Glutamatergic neuron (in vitro differentiated cells): ENCODE measurements around the gene FHOD3. TPM values are rescaled to one million over a fixed set of nuclear protein-coding genes. Genes with fewer than 3 reads are reported as not detected.

Source experiments
- DNase-seq: peaks from one replicate; pipeline ENCODE4 v3.0.0; 2022
- H3K27ac Mint-ChIP-seq: one replicate; pipeline ENCODE4 v1.8.0; 2020; ENCODE audit warnings: mild to moderate bottlenecking, mixed read lengths, inconsistent platforms; ENCODE audit not compliant: unreplicated experiment
- H3K27me3 Mint-ChIP-seq: one replicate; pipeline ENCODE4 v1.8.0; 2020; ENCODE audit warnings: mild to moderate bottlenecking, moderate library complexity, mixed read lengths, inconsistent platforms; ENCODE audit not compliant: unreplicated experiment
- H3K36me3 Mint-ChIP-seq: one replicate; pipeline ENCODE4 v1.8.0; 2020; ENCODE audit warnings: mild to moderate bottlenecking, mixed read lengths, inconsistent platforms; ENCODE audit not compliant: unreplicated experiment
- H3K4me1 Mint-ChIP-seq: one replicate; pipeline ENCODE4 v1.8.0; 2020; ENCODE audit warnings: mild to moderate bottlenecking, low read depth, mixed read lengths, inconsistent platforms; ENCODE audit not compliant: unreplicated experiment
- H3K4me3 Mint-ChIP-seq: one replicate; pipeline ENCODE4 v1.8.0; 2020; ENCODE audit warnings: mild to moderate bottlenecking, mixed read lengths, inconsistent platforms; ENCODE audit not compliant: unreplicated experiment
- H3K9me3 Mint-ChIP-seq: one replicate; pipeline ENCODE4 v1.8.0; 2020; ENCODE audit warnings: mild to moderate bottlenecking, moderate library complexity, mixed read lengths, inconsistent platforms; ENCODE audit not compliant: unreplicated experiment
- total RNA-seq: library from RNA; stranded (reverse); fragmentation: NEBNext Ultra II Directional; extraction: Animal tissue kit (Norgen Biotek cat#: 25700); gene quantifications from one replicate; pipeline ENCODE4 v1.2.1, GENCODE V29; 2021; ENCODE audit not compliant: unreplicated experiment
- TF ChIP-seq, protein P1 (sequence below): fragments of 200-600 bp; sonication (generic); IDR thresholded peaks from one replicate; pipeline ENCODE4 v1.5.0; 2021; ENCODE audit not compliant: partially characterized antibody, unreplicated experiment

Gene FHOD3
- total RNA-seq, 1 donor from 2014 or later = 21.2 TPM

DNA sequence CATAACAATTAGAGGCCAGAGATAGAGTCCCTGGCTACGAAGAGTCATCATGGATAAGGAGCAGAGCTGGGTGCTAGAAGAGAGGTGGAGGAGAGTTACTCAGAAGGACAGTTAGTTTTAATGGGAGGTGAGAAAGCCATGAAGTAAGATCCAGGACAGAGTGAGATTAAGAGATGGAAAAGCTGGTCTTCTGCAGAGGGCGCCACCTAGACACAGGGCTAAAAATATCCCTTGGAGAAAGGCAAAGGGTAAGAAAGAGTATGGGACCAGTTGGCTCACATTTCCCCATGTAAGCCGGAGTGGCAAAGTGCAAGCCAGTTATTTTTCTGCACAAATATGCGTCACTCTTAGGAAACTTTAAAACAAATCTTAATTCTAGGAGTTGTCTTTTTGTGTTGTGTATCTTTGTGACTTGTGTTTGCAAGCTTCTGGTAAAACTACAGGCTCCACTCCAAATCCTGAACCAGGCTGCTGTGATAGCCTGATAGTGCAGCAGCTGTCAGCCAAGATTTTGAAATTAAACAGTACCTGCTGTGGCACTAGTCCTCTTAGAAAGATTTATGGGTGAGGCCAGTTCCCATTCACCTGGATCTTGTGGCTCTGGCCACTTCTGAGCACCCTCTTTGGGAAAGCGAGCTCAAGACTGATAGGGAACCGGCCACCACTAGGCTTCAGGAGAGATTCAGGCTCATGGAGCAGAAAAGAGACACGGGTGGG is 327.1 kb downstream of the FHOD3 start:
- TF ChIP-seq, protein P1, sequence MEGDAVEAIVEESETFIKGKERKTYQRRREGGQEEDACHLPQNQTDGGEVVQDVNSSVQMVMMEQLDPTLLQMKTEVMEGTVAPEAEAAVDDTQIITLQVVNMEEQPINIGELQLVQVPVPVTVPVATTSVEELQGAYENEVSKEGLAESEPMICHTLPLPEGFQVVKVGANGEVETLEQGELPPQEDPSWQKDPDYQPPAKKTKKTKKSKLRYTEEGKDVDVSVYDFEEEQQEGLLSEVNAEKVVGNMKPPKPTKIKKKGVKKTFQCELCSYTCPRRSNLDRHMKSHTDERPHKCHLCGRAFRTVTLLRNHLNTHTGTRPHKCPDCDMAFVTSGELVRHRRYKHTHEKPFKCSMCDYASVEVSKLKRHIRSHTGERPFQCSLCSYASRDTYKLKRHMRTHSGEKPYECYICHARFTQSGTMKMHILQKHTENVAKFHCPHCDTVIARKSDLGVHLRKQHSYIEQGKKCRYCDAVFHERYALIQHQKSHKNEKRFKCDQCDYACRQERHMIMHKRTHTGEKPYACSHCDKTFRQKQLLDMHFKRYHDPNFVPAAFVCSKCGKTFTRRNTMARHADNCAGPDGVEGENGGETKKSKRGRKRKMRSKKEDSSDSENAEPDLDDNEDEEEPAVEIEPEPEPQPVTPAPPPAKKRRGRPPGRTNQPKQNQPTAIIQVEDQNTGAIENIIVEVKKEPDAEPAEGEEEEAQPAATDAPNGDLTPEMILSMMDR = no peak
- DNase-seq = no peak
- peaks cover 5% of the 10 kb centered on the region for H3K36me3 Mint-ChIP-seq
- no peak overlapping the region for H3K4me3 Mint-ChIP-seq
- no peaks in the 10 kb centered on the region for H3K4me1 Mint-ChIP-seq
- H3K27me3 Mint-ChIP-seq = no peaks in the 10 kb centered on the region
- H3K27ac Mint-ChIP-seq = no peak overlapping the region
- no peaks in the 10 kb centered on the region for H3K9me3 Mint-ChIP-seq

DNA sequence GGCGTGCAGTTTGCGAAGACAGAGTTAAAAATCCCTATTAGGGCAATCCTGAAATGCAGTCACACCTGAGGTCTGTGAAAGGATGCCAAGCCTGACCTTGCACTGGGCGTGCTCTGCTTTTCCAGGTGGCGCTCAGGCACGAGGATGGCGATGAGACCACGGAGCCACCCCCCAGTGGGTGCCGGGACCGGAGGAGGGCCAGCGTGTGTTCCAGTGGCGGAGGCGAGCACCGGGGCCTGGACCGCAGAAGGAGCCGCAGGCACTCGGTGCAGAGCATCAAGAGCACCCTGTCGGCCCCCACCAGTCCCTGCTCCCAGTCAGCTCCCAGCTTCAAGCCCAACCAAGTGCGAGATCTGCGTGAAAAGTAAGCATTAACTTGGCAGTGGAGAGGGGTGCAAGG is 327.9 kb downstream of the FHOD3 start:
- Mint-ChIP-seq H3K27me3 (no peaks in the 10 kb centered on the region), H3K9me3 (no peaks in the 10 kb centered on the region), H3K36me3 (peaks cover 5% of the 10 kb centered on the region), H3K4me3 (no peak overlapping the region), H3K4me1 (no peaks in the 10 kb centered on the region), H3K27ac (no peak overlapping the region)
- TF ChIP-seq, protein P1 = no peak
- DNase-seq = no peak

DNA sequence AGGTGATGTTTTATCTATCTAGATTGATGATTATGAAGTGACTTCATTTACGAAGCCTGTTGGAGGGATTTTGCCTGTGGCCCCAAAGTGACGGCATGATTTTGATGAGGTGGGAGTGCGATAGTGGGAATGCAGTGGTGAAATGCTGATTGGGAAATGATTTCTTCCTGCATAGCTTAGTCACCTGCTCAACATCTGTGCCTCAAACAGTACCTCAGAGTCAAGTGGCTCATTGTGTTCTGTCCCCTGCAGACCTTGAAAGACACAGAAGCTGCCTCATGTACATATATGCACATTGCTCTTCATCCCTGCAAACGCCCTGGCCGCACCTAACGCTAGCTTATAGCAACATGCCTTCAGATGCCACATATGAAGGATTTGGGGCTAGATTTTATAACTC is 330.1 kb downstream of the FHOD3 start:
- no peak for DNase-seq
- Mint-ChIP-seq H3K4me1 (no peaks in the 10 kb centered on the region), H3K4me3 (no peak overlapping the region), H3K27me3 (no peaks in the 10 kb centered on the region), H3K36me3 (peaks cover 9% of the 10 kb centered on the region), H3K27ac (no peak overlapping the region), H3K9me3 (no peaks in the 10 kb centered on the region)
- TF ChIP-seq, protein P1 = no peak

DNA sequence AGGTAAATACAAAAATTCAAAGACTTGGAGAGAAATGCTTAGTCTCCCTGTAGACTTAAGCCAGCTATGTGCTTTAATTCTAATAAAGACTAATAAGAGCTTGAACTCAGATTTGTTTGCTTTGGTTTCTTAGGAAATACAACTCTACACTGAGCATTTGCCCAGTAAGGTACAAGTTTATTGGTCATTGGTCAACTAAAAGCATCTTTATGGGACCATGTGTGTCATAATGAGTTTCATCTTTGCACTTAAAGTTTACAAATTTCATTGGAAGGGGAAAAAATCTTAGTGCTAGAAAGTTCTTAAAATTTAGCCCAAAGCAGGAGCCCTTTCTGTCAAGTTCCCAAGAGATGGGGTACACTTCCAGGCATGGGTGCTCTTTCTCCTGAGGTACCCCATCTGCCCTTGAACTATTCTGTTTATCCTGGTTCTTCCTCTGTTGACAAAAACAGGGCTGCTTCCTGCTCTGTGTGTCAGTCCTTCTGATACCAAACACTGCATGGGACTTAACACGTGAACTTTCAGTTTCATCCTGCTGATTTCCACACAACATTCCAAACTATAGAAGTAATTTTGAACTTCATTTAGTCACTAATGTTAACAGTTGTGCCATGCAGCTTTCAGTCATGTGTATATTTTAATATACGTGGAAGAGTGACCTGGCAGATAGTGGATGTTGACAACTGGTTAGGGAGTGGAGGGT is 331.1 kb downstream of the FHOD3 start:
- Mint-ChIP-seq H3K9me3 (no peaks in the 10 kb centered on the region), H3K27me3 (no peaks in the 10 kb centered on the region), H3K4me1 (no peaks in the 10 kb centered on the region), H3K36me3 (peaks cover 9% of the 10 kb centered on the region), H3K4me3 (no peak overlapping the region), H3K27ac (no peak overlapping the region)
- DNase-seq = no peak
- TF ChIP-seq, protein P1 = no peak

DNA sequence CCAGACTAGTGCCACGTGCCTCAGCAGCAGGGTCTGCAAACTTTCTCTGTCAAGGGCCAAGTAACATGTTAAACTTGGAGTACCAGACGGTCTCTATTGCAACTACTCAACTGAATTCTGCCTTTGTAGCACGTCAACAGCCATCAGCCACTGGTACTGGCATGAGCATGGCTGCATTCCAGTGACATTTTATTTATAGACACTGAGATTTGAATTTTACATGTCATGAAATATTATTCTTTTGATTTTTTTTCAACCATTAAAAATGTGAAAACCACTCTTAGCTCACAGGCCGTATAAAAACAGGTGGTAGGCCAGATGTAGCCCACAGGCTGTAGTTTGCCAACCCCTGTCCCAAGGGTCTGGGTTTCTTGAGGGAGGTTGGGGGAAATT is 331.6 kb downstream of the FHOD3 start:
- Mint-ChIP-seq H3K4me1 (no peaks in the 10 kb centered on the region), H3K9me3 (peaks cover 2% of the 10 kb centered on the region), H3K4me3 (no peak overlapping the region), H3K36me3 (peaks cover 9% of the 10 kb centered on the region), H3K27ac (no peak overlapping the region), H3K27me3 (no peaks in the 10 kb centered on the region)
- no peak for DNase-seq
- TF ChIP-seq, protein P1 = no peak
